ENCODE measurements around the gene TERC.
A peak's percentile ranks its signal among the peaks of the same experiment; 100 is the strongest.

Gene TERC

DNA sequence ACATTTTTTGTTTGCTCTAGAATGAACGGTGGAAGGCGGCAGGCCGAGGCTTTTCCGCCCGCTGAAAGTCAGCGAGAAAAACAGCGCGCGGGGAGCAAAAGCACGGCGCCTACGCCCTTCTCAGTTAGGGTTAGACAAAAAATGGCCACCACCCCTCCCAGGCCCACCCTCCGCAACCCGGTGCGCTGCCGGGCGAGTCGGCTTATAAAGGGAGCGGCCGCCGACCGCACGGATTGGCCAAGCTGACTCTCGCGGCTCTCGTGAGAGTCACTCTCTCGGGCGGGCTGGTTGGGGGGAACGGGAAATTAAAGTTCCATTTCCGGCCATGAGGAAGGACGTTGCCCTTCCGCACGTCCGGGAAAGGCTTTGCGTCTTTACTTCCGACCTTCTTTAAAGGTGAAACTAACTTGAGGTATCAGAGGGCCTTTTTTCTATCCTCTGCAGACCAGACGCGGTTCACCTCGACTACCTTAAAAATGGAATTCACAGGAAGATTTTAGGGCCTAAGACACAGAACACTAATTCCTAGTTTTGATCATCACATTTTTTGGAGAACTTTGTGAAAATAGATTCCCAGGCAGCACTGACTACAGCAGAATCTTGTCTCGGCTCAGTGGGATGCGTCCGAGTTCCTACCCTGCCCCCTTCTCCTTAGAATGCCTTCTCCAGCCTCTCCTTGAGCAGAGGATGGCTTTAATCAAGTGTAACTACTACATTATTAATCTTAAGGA, at the start of gene TERC:
TSS of gene TERC (minus strand) at position 179 of the 731 bp plus-strand sequence.
- Histone ChIP-seq H3K4me3 (ENCODE audit: insufficient read length, low read depth) (peak within 1 kb of the TSS; percentile 88), H3K36me3 (ENCODE audit: insufficient read depth, insufficient read length, low read length) (no peaks in the 10 kb centered on the region), H3K27me3 (ENCODE audit: insufficient read depth, insufficient read length) (no peaks in the 10 kb centered on the region), H3K9me3 (ENCODE audit: insufficient read depth, low read length) (peaks cover 16% of the 10 kb centered on the region), H3K9ac (ENCODE audit: insufficient read length, low read depth) (peak within 1 kb of the TSS; percentile 93), H3K4me1 (ENCODE audit: insufficient read depth, insufficient read length) (no peaks in the 10 kb centered on the region)
- DNase-seq (ENCODE audit: low read depth, low spot score) = peak; percentile 65
- TF ChIP-seq YY1 (IDR thresholded peaks at IDR 0.05; ENCODE audit: insufficient read depth, insufficient read length) (peak; percentile 14), SUZ12 (IDR thresholded peaks at IDR 0.05; ENCODE audit: extremely low read depth, insufficient read depth, insufficient read length) (no peak)

DNA sequence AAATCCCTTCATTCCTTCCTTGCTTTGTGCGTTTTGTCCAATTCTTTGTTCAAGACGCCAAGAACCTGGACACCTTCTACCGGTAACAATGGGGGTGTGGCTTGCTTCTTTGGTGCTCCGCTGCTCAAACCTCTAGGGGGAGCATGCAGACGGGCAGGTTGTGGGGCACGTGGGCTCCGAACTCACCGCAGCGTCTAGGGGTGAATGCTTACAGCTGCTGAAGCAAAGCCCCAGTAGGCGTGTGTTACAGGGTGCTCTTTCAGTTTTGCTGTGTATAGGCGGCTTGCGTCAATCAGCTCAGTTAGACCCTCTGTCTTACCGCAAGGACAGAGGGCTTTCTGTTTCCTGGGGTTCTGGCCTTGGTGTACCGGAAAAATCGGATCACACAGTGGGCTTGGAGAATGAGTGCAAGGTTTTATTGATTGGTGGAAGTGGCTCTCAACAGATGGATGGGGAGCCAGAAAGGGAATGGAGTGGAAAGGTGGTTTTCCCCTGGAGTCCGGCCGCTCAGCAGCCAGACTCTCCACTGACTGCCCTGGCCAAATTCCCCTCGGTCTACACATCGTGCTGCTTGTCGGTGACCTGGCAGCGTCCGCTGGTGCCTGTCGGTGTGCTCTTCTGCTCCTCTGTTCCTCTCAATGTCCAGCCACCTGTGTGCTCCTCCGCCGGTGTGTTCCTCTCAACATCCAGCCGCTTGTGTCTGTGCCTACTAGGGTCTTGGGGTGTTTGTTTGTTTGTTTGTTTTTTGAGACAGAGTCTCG, 49.1 kb upstream of the TERC start:
- no peak for TF ChIP-seq YY1 (IDR thresholded peaks at IDR 0.05; ENCODE audit: insufficient read depth, insufficient read length)
- no peak for TF ChIP-seq ZNF274 (IDR thresholded peaks at IDR 0.05; ENCODE audit: low read depth, low read length)
- no peak for TF ChIP-seq SUZ12 (IDR thresholded peaks at IDR 0.05; ENCODE audit: extremely low read depth, insufficient read depth, insufficient read length)
- Histone ChIP-seq H3K9me3 (ENCODE audit: insufficient read depth, low read length) (peaks cover 12% of the 10 kb centered on the region), H3K36me3 (ENCODE audit: insufficient read depth, insufficient read length, low read length) (no peaks in the 10 kb centered on the region), H3K4me1 (ENCODE audit: insufficient read depth, insufficient read length) (peaks cover 5% of the 10 kb centered on the region), H3K4me3 (ENCODE audit: insufficient read length, low read depth) (no peak overlapping the region), H3K9ac (ENCODE audit: insufficient read length, low read depth) (no peak overlapping the region), H3K27me3 (ENCODE audit: insufficient read depth, insufficient read length) (peaks cover 2% of the 10 kb centered on the region)
- DNase-seq (ENCODE audit: low read depth, low spot score) = no peak

DNA sequence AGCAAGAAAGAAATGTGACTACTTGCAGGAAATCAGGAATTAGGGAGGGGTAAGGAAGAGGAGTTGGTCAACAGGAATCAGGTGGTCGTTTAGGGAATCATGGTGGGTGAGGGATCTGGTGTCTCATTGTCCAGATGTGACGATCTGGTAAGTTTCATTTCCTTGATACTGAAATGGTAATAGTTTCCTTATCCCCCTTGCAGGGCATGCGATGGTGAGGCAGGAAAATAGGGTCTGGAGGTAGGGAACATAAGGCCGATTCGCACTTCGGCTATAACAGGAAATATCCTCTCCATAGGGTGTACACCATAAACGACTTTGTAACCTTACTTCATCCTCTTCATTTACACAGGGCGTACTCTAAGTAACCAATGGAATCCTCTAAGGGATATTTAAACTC, 48.4 kb upstream of the TERC start:
- no peak overlapping the region for H3K9ac ChIP-seq (ENCODE audit: insufficient read length, low read depth)
- peaks cover 12% of the 10 kb centered on the region for H3K9me3 ChIP-seq (ENCODE audit: insufficient read depth, low read length)
- no peaks in the 10 kb centered on the region for H3K36me3 ChIP-seq (ENCODE audit: insufficient read depth, insufficient read length, low read length)
- H3K4me3 ChIP-seq (ENCODE audit: insufficient read length, low read depth) = peak overlapping the region; percentile 85
- H3K4me1 ChIP-seq (ENCODE audit: insufficient read depth, insufficient read length) = peaks cover 5% of the 10 kb centered on the region
- TF ChIP-seq ZNF274 (IDR thresholded peaks at IDR 0.05; ENCODE audit: low read depth, low read length) = no peak
- no peak for TF ChIP-seq YY1 (IDR thresholded peaks at IDR 0.05; ENCODE audit: insufficient read depth, insufficient read length)
- no peak for TF ChIP-seq SUZ12 (IDR thresholded peaks at IDR 0.05; ENCODE audit: extremely low read depth, insufficient read depth, insufficient read length)
- DNase-seq (ENCODE audit: low read depth, low spot score) = no peak
- H3K27me3 ChIP-seq (ENCODE audit: insufficient read depth, insufficient read length) = peaks cover 2% of the 10 kb centered on the region

DNA sequence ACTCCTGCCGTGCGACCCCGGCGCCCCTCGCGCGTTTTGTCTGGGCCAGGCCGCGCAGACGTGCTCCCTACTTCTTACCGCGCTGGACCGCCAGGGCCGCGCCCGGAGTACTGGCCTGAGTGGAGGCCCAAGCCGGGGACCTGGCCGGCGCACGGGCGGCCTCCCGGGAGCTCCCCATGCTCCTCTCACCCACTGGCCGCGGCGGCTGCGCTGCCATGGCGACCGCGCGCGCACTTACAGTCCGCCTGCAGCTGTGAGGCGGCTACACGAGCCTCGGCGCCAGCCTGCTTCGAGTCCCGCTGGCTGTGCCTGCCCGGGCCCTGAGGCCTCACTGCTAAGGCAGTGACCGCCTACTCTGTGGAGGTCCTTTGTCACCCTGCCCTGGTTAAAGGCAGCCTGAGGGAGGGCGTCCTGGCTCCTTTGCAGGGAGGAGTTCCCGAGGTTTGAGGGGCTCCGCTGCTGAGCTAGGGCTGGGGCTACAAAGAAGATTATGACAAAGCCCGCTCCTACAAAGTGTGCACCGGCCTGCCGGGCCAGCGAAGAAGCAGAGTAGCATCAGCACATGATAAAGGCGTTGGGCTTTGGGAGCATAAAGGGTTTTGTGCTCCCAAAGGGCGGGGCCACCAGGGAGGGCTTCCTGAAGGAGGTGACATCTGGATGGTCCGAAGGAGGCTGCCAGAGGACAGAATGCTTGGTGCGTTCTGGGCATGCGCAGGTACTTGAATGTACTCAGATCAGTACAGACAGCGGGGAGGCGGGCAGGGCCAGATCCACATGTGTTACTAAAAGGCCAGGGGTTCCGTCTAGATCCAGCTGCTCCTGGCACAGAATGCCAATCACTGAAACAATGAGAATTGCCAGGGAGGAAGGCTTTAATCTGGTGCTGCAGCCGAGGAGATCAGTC, 47.7 kb upstream of the TERC start, which contains the start of the genes LRRC34 and LRRIQ4:
TSS of gene LRRC34 (minus strand) at position 573 of the 904 bp plus-strand sequence. CDS start at position 217, 356 bp downstream.
TSS of gene LRRIQ4 (plus strand) at position 539 of the 904 bp plus-strand sequence. CDS start 9,052 bp downstream, outside the sequence.
- H3K9me3 ChIP-seq (ENCODE audit: insufficient read depth, low read length) = peaks cover 12% of the 10 kb centered on the region
- H3K27me3 ChIP-seq (ENCODE audit: insufficient read depth, insufficient read length) = peaks cover 2% of the 10 kb centered on the region
- DNase-seq (ENCODE audit: low read depth, low spot score) = peak; percentile 89
- TF ChIP-seq YY1 (IDR thresholded peaks at IDR 0.05; ENCODE audit: insufficient read depth, insufficient read length) = no peak
- H3K9ac ChIP-seq (ENCODE audit: insufficient read length, low read depth) = peak within 1 kb of the TSS; percentile 86
- H3K4me1 ChIP-seq (ENCODE audit: insufficient read depth, insufficient read length) = peaks cover 5% of the 10 kb centered on the region
- H3K4me3 ChIP-seq (ENCODE audit: insufficient read length, low read depth) = peak within 1 kb of the TSS; percentile 85
- no peaks in the 10 kb centered on the region for H3K36me3 ChIP-seq (ENCODE audit: insufficient read depth, insufficient read length, low read length)

DNA sequence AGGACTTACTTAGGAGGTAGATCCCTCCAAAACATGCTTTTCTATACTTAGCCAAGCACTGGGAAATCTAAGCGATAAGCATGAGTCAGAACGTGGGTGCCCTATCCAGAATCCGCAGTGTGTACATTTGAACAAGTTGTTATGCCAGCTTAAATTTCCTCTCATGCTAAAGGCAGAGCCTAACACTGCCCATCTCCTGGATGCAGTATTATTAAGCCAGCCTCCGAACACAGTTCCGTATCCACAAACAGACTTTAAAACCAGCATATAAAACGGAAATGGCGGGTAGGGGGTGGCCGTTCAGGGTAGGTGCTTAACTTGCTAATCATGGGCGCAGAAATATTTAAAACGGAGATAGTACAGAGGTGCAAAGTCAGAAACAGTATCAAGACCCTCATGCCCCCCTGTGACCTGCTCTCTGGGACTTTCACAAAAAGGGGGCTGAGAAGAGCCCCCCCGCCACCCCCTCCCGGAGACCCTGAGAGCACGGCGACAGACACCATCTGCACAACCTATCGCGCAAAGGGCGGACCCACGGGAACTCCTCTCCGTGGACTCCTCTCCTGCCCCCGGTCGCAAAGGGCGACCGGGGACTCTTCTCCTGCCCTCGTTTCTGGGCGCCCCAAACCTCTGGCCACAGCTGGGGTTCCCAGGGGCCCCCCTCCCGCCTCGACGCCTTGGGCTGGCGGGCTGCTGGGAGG, 46.9 kb upstream of the TERC start:
- TF ChIP-seq YY1 (IDR thresholded peaks at IDR 0.05; ENCODE audit: insufficient read depth, insufficient read length) (no peak), ZNF274 (IDR thresholded peaks at IDR 0.05; ENCODE audit: low read depth, low read length) (no peak), SUZ12 (IDR thresholded peaks at IDR 0.05; ENCODE audit: extremely low read depth, insufficient read depth, insufficient read length) (no peak)
- H3K36me3 ChIP-seq (ENCODE audit: insufficient read depth, insufficient read length, low read length) = no peaks in the 10 kb centered on the region
- H3K4me1 ChIP-seq (ENCODE audit: insufficient read depth, insufficient read length) = peaks cover 5% of the 10 kb centered on the region
- peaks cover 2% of the 10 kb centered on the region for H3K27me3 ChIP-seq (ENCODE audit: insufficient read depth, insufficient read length)
- DNase-seq (ENCODE audit: low read depth, low spot score) = no peak
- H3K9me3 ChIP-seq (ENCODE audit: insufficient read depth, low read length) = peaks cover 12% of the 10 kb centered on the region
- H3K9ac ChIP-seq (ENCODE audit: insufficient read length, low read depth) = peak overlapping the region; percentile 86
- H3K4me3 ChIP-seq (ENCODE audit: insufficient read length, low read depth) = peak overlapping the region; percentile 85

DNA sequence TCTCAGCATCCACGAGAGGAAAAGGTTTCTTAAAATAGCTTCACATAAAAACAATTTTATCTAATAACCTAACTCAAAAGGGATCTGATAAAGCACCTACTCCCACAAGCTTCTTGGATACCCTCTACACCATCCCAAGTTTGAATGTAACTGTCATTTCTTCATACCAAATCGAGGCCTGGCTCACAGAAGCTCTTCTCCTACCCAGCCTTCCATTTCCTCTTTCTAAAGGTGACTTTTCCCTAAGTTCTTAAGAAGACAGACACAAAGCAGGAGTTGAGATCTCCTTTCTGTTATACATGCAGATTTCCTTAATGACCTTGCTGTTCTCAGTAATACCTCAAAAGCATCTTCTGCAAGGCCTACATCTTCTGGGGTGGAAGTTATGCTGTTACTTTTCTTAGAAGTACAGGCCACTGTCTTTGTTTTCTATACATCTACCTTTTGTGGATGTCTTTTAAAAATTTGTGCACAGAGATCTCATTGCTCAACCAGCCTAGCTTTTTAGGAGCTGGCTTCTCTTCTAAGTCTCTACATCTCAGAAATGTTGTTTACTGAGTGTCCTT, 44.5 kb upstream of the TERC start:
- no peak overlapping the region for H3K4me3 ChIP-seq (ENCODE audit: insufficient read length, low read depth)
- no peak for DNase-seq (ENCODE audit: low read depth, low spot score)
- H3K27me3 ChIP-seq (ENCODE audit: insufficient read depth, insufficient read length) = peaks cover 2% of the 10 kb centered on the region
- no peak for TF ChIP-seq SUZ12 (IDR thresholded peaks at IDR 0.05; ENCODE audit: extremely low read depth, insufficient read depth, insufficient read length)
- no peak for TF ChIP-seq YY1 (IDR thresholded peaks at IDR 0.05; ENCODE audit: insufficient read depth, insufficient read length)
- TF ChIP-seq ZNF274 (IDR thresholded peaks at IDR 0.05; ENCODE audit: low read depth, low read length) = no peak
- peaks cover 5% of the 10 kb centered on the region for H3K4me1 ChIP-seq (ENCODE audit: insufficient read depth, insufficient read length)
- peaks cover 3% of the 10 kb centered on the region for H3K36me3 ChIP-seq (ENCODE audit: insufficient read depth, insufficient read length, low read length)
- H3K9me3 ChIP-seq (ENCODE audit: insufficient read depth, low read length) = no peaks in the 10 kb centered on the region
- H3K9ac ChIP-seq (ENCODE audit: insufficient read length, low read depth) = no peak overlapping the region
